Ovary (tissue), 3 donors: ENCODE results near the gene TARS3.

Experiments
- POLR2A ChIP-seq: fragments of 450-650 bp; IDR thresholded peaks from one replicate; pipeline ENCODE4 v1.6.1; 2017; ENCODE audit warnings: antibody characterized with exemption, mild to moderate bottlenecking, moderate library complexity
- TF ChIP-seq, protein P1 (sequence below), 3 donors: fragments of 450-650 bp in 2 of 3; fragments of 200-600 bp in 1 of 3; IDR thresholded peaks; one replicate each; pipeline versions ENCODE4 v1.5.1 to v1.8.0; 2016 to 2022; ENCODE audit warnings: antibody characterized with exemption in 3 of 3, mild to moderate bottlenecking in 1 of 3
- donor health status: DM: no; HTN: no; CAD: no.

GRCh38 chr15:101733545-101733944 lies 9.3 kb upstream of the TARS3 start:
- TF ChIP-seq, protein P1, sequence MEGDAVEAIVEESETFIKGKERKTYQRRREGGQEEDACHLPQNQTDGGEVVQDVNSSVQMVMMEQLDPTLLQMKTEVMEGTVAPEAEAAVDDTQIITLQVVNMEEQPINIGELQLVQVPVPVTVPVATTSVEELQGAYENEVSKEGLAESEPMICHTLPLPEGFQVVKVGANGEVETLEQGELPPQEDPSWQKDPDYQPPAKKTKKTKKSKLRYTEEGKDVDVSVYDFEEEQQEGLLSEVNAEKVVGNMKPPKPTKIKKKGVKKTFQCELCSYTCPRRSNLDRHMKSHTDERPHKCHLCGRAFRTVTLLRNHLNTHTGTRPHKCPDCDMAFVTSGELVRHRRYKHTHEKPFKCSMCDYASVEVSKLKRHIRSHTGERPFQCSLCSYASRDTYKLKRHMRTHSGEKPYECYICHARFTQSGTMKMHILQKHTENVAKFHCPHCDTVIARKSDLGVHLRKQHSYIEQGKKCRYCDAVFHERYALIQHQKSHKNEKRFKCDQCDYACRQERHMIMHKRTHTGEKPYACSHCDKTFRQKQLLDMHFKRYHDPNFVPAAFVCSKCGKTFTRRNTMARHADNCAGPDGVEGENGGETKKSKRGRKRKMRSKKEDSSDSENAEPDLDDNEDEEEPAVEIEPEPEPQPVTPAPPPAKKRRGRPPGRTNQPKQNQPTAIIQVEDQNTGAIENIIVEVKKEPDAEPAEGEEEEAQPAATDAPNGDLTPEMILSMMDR (IDR thresholded peaks at IDR 0.05): no peak
- TF ChIP-seq POLR2A: no peak
